ENCODE data around the gene FASLG.

DNA sequence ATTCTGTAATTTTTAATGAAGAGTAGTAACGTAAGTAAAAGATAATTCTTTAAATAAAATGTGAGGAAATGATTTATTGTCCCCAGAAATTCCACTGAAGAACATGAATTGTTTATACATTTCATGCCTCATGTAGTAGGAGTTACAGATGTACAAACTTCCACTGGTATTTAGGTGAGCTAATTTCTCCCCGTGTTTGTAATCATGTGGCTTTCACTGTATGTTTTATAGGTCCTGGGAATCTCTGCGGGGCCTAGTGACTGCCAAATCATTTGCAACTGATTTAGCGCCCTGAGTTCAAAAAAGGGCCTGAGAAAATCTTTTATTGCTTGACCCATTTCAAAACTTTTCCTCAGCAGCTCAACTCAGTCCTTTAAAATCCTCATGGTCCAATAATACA lies 30.5 kb upstream of the FASLG start:
- TF ChIP-seq, protein P1, sequence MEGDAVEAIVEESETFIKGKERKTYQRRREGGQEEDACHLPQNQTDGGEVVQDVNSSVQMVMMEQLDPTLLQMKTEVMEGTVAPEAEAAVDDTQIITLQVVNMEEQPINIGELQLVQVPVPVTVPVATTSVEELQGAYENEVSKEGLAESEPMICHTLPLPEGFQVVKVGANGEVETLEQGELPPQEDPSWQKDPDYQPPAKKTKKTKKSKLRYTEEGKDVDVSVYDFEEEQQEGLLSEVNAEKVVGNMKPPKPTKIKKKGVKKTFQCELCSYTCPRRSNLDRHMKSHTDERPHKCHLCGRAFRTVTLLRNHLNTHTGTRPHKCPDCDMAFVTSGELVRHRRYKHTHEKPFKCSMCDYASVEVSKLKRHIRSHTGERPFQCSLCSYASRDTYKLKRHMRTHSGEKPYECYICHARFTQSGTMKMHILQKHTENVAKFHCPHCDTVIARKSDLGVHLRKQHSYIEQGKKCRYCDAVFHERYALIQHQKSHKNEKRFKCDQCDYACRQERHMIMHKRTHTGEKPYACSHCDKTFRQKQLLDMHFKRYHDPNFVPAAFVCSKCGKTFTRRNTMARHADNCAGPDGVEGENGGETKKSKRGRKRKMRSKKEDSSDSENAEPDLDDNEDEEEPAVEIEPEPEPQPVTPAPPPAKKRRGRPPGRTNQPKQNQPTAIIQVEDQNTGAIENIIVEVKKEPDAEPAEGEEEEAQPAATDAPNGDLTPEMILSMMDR (IDR thresholded peaks at IDR 0.05): no peak
- TF ChIP-seq POLR2A (IDR thresholded peaks at IDR 0.05): no peak

Measured in body of pancreas (tissue), 4 donors.